Measurements from ENCODE around the gene CHST1.

CHST1 gene

DNA sequence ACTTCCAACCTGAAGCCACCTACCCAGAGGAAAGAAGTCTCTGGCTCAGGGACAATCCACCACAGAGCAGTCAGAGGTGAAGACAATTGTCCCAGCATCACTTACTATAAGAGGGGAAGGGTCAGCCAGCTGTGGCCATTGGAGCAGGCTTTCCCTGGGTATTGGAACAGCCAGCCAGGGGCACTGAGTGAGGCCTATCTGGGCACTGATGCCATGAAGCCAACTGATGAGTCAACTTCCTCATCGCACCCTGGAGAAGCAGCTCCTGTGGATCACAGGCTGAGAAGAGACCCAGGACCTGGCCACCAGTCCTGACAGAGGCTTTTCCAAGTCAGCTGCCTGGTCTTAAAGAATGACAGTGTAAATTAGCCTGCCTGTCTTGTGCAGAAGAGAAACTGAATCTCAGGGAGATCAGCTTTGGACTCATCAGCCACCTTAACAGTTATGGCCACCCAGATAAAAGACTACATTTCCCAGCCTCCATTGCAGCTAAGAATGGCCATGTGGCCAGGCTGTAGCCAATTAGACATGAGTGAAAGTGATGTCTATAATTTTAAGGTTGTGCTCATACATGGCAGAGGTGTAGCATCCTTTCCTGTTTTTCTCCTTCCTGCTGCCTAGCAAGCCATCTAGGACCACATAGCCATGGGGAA, 19.0 kb downstream of the CHST1 start:
- no peak for DNase-seq (ENCODE audit: low read depth)
- TF ChIP-seq, protein P1, sequence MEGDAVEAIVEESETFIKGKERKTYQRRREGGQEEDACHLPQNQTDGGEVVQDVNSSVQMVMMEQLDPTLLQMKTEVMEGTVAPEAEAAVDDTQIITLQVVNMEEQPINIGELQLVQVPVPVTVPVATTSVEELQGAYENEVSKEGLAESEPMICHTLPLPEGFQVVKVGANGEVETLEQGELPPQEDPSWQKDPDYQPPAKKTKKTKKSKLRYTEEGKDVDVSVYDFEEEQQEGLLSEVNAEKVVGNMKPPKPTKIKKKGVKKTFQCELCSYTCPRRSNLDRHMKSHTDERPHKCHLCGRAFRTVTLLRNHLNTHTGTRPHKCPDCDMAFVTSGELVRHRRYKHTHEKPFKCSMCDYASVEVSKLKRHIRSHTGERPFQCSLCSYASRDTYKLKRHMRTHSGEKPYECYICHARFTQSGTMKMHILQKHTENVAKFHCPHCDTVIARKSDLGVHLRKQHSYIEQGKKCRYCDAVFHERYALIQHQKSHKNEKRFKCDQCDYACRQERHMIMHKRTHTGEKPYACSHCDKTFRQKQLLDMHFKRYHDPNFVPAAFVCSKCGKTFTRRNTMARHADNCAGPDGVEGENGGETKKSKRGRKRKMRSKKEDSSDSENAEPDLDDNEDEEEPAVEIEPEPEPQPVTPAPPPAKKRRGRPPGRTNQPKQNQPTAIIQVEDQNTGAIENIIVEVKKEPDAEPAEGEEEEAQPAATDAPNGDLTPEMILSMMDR (IDR thresholded peaks at IDR 0.05; ENCODE audit: low read depth, low read length, missing control alignments): no peak
- H3K4me3 ChIP-seq (ENCODE audit: low read depth, low read length): no peak overlapping the region
- in situ Hi-C loops (cut with HindIII; ENCODE audit: low sequenced_read_pairs): no loop called here

DNA sequence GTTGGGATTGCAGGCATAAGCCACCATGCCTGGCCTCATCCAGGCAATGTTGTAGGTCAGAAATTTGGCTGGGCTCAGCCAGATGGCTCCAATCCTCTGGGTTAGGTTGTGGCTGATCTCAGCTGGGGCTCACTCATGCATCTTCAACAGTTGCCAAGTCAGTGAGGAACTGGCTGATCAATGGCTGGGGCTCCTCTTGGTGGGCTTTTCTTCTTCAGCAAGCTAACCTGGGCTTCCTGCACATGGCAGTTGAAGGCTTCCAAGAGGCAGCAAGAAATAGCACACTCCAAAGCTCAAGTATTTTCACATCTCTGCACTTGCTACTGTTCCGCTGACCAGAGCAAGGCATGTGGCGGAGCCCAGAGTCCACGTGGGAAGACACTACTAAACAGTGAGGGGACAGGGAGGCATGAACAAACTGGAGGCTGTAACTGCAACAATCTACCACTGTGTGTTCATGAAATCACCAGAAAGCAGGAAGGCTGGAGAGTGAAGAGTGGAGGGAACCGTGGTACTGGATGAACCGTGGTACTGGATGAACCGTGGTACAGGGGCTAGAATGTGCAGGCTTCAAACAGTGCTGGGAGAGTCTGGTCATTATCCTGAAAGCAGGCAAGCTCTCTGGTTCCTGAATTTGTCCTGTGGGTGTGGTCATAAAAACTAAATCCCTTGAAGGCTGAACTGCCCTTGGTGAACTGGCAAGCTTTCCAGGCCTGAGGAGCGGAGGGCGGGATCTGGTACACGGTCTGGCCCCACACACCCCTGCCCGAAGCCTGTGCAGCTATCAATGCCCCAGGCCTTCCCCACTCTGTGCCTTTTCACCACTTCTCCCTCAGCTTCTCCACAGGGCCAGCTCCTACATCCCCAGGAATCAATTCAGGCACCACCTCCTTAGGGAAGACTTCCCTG, 20.2 kb downstream of the CHST1 start:
- H3K4me3 ChIP-seq (ENCODE audit: low read depth, low read length): no peak overlapping the region
- TF ChIP-seq, protein P1 (IDR thresholded peaks at IDR 0.05; ENCODE audit: low read depth, low read length, missing control alignments): no peak
- no peak for DNase-seq (ENCODE audit: low read depth)
- in situ Hi-C loops (cut with HindIII; ENCODE audit: low sequenced_read_pairs): no loop called here

DNA sequence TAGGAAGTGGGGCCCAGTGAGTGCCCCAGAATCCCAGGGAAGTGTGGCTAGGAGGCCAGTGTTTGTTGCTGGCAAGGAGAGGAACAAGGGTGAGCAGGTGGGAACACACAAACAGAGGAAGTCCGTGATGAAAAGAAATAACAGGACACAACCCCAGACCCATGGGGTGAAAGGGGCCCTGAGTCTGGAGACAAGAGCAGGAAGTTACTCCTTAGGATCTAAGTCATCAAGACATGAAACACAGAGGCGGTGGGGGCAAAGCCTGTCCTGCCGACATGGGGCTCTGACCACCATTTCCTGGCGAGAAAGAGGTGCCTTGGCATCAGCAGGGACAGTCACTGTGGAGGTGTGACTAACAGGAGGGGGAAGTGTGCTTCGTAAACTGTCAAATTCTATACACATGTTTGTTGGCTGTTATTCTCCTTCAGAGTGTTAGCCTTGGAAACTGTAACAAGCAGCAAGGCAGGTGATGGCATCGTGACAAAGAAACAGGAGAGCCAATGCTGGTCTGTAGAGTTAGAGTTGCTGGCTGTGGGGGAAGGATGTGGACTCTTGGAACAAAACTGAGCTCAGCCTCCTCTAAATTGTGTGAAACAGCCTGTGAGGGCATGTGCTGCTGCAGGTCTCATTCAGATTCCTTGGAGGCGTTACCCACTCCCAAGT, 21.7 kb downstream of the CHST1 start:
- in situ Hi-C loops (cut with HindIII; ENCODE audit: low sequenced_read_pairs): no loop called here
- TF ChIP-seq, protein P1 (IDR thresholded peaks at IDR 0.05; ENCODE audit: low read depth, low read length, missing control alignments): no peak

DNA sequence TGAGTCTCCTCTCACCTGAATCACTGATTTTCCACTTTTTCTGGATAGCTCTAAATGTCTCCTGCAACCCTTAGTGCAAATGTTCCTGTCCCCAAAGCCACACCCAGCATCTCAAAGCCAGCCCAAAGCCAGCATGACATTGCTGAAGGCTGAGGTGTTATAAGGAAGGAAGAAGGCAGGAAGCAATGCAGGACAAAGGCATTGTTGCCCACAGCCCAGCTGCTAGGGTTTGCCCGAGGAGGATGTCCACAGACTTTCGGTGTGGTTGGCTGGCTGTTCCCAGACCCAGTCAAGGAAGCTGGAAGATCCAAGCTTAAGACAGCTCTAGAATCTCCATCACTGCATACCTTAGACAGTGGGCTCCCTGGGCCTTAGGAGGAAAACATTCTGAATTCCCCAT, 23.5 kb downstream of the CHST1 start:
- TF ChIP-seq, protein P1 (IDR thresholded peaks at IDR 0.05; ENCODE audit: low read depth, low read length, missing control alignments): no peak
- no peak for DNase-seq (ENCODE audit: low read depth)
- in situ Hi-C loops (cut with HindIII; ENCODE audit: low sequenced_read_pairs): no loop called here
- no peak overlapping the region for H3K4me3 ChIP-seq (ENCODE audit: low read depth, low read length)

More for the DNA sequence above, 21.7 kb downstream of the CHST1 start:
- H3K4me3 ChIP-seq (ENCODE audit: low read depth, low read length): no peak overlapping the region
- no peak for DNase-seq (ENCODE audit: low read depth)

DNA sequence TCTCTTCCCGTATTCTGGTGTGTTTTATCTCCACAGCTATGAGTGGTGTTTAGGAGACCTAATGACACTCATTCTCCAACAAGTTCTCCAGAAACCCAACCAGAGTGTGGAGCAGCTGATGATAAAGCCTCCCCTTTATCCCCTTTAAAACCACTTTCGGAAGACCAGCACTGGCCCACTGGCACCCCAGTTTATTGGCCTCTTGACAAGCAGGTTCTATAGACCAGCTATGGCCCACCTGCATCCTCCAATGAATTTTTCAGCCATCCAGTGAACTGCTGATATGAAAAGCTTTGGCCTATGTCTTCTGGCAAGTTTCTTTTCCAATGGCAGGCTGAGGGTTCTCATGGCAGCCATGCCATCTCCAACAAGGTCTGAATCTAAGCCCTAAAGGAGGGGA, 27.4 kb downstream of the CHST1 start:
- DNase-seq (ENCODE audit: low read depth): no peak
- no peak overlapping the region for H3K4me3 ChIP-seq (ENCODE audit: low read depth, low read length)
- TF ChIP-seq, protein P1 (IDR thresholded peaks at IDR 0.05; ENCODE audit: low read depth, low read length, missing control alignments): no peak
- in situ Hi-C loops (cut with HindIII; ENCODE audit: low sequenced_read_pairs): no loop called here

DNA sequence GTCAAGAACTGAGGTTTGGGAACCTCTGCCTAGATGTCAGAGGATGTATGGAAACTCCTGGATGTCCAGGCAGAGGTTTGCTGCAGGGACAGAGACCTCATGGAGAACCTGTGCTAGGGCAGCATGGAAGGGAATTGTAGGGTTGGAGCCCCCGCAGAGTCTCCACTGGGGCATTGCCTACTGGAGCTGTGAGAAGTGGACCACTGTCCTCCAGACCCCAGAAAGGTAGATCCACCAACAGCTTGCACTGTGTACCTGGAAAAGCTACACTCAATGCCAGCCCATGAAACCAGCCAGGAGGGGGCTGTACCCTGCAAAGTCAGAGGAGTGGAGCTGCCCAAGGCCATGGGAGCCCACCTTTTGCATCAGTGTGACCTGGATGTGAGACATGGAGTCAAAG, 29.5 kb downstream of the CHST1 start:
- no peak overlapping the region for H3K4me3 ChIP-seq (ENCODE audit: low read depth, low read length)
- in situ Hi-C loops (cut with HindIII; ENCODE audit: low sequenced_read_pairs): no loop called here
- no peak for DNase-seq (ENCODE audit: low read depth)
- TF ChIP-seq, protein P1 (IDR thresholded peaks at IDR 0.05; ENCODE audit: low read depth, low read length, missing control alignments): no peak

Data from astrocyte of the cerebellum (primary cell).